NOMO-1 (cell line): ENCODE measurements around the gene DHRS7C.

Experiments
- DNase-seq, 2 experiments: peaks; one replicate each; lab custom pipeline; 2025; ENCODE audit not compliant: unreplicated experiment in 2 of 2; lab: John Stamatoyannopoulos, UW

Gene DHRS7C

GRCh38 chr17:9768381-9768934 lies 22.9 kb downstream of the DHRS7C start:
- peak in 1 of 2 experiments; percentile 10 for DNase-seq

GRCh38 chr17:9767432-9767991 lies 23.9 kb downstream of the DHRS7C start:
- no peak for DNase-seq

GRCh38 chr17:9766970-9767369 lies 24.4 kb downstream of the DHRS7C start:
- DNase-seq, result no peak

GRCh38 chr17:9765322-9765721 lies 26.1 kb downstream of the DHRS7C start:
- DNase-seq, result no peak

- DNase-seq, result no peak
Measured at GRCh38 chr17:9763643-9764042, 27.7 kb downstream of the DHRS7C start.

- peak in 1 of 2 experiments; percentile 1 for DNase-seq
Measured at GRCh38 chr17:9760266-9760665, 31.1 kb downstream of the DHRS7C start.

GRCh38 chr17:9755083-9755482 lies 36.3 kb downstream of the DHRS7C start:
- no peak for DNase-seq

GRCh38 chr17:9750524-9750923 lies 40.9 kb downstream of the DHRS7C start:
- DNase-seq, result no peak

- no peak for DNase-seq
Measured at GRCh38 chr17:9729735-9730420, 61.5 kb downstream of the DHRS7C start.

- peak in 1 of 2 experiments; percentile 50 for DNase-seq
Measured at GRCh38 chr17:9729034-9729650, 62.2 kb downstream of the DHRS7C start.

- no peak for DNase-seq
Measured at GRCh38 chr17:9728564-9728963, 62.8 kb downstream of the DHRS7C start.

GRCh38 chr17:9728005-9728404 lies 63.4 kb downstream of the DHRS7C start:
- no peak for DNase-seq

GRCh38 chr17:9726291-9726690 lies 65.1 kb downstream of the DHRS7C start:
- DNase-seq, result no peak

- no peak for DNase-seq
Measured at GRCh38 chr17:9725575-9725974, 65.8 kb downstream of the DHRS7C start.
